ENCODE results near the gene POFUT2.
A peak's percentile ranks its signal among the peaks of the same experiment; 100 is the strongest.

The POFUT2 gene, protein sequence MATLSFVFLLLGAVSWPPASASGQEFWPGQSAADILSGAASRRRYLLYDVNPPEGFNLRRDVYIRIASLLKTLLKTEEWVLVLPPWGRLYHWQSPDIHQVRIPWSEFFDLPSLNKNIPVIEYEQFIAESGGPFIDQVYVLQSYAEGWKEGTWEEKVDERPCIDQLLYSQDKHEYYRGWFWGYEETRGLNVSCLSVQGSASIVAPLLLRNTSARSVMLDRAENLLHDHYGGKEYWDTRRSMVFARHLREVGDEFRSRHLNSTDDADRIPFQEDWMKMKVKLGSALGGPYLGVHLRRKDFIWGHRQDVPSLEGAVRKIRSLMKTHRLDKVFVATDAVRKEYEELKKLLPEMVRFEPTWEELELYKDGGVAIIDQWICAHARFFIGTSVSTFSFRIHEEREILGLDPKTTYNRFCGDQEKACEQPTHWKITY
- 66.4 to 67.6 reads per million in 2 donors for total RNA-seq

DNA sequence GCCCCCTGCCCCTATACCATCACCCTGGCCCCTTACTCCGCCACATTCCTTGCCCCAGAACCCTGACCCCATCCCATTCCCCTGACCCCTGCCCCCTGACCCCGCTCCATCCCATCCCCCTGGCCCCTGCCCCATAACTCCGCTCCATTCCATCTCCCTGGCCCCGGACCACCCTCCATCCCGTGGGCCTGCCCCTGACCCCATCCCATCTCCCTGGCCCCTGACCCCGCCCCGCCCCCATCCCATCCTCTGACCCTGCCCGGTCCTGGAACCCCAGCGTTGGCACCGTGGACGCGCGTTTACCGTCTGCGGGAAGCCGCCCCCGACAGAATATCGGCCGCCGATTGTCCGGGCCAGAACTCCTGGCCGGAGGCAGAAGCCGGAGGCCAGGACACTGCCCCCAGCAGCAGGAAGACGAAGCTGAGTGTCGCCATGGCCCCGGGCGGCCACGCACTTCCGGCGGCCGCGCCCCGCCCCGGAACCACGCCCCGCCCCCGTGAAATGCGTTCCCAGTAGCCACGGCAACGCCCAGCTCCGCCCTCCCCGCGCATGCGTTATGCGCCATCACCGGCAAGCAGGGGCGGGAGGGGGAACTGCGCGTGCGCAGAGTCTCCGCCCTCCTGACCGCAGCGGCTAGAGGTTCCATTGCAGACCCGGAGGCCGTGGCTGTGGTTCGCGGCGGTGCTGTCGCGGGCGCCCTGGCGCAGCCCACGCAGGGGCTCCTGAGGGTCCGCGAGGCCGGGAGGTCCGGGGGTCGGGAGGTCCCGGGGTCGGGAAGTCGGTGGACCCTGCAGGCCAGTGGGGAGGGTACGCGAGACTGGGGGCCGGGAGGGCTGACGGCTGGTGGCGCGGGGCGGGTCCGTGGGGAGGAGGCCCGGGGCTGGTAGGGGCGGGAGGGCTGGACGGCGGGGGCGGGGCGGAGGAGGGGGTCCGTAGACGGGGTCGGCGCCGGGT is at the start of gene POFUT2:
TSS of gene POFUT2 (minus strand) at position 458 of the 954 bp plus-strand sequence. CDS start at position 434, 24 bp downstream.
- DNase-seq = peak; percentile 98

DNA sequence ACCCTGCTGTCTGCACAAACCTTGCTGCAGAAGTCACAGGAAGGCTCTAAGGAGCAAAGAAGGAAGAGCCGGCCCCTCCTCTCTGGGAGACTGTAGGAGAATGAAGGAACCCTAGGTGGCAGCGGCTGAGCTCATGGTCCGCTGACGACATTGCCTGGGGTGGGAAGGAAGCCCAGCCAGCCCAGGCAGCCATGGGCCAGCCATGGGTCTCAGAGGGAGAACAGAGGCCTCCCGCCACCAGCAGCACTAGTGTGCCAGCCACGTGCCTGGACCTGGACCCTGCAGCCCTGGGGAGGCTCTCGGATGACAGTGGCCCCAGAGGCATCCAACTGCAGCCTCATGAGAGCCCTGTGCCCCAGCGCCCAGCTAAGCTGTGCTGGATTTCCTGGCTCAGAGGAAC is 49.2 kb upstream of the POFUT2 start:
- DNase-seq = no peak

DNA sequence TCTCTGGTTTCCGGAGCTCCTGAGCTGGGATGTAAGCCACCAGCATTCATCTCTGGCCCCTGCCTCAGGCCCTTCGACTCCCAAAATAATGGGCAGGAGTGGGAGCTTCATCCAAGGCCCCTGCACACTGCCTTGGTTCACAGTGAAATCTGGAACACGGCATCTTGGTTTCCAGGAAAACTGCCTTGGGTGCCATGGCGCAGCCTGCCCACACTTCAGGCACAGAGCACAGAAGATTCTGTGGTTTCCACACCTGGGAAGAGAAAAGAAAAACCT is 48.8 kb upstream of the POFUT2 start:
- DNase-seq = no peak

DNA sequence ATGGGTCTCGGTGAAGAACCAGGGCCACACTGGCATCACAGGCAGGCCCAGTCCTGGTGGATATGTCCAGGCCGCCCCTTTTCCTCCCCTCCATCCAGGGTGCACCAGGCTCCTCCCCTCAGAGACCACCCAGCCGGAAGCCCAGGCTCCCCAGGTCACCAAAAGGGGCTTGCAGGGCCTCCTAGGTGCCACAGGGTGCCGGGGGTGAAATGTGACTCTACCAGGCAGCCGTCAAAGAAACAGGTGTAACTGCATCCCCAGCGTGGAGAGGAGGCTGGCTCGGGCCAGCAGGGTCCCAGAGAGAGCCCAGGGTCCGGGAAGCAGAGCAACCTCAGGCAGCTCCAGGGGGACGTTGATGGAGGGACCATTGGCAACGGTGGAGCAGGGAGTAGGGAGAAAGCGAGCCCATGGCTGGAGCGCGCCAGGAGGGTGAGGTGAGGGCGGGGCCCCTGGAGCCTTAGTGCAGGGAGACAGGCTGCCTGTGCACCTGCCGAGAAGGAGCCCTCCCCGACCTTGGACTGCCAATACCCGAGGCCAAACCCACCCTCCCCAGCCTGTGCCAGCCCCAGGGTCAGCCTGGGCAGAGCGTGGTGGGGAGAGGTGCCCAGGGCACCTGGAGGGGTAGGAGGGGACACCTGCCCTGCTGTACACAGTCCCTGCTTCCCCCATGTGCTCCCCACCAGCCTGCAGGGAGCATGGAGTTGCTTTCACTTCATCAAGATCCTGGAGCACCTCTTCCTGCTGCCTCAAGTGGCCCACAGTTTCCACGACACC is 48.3 kb upstream of the POFUT2 start:
- DNase-seq = no peak

DNA sequence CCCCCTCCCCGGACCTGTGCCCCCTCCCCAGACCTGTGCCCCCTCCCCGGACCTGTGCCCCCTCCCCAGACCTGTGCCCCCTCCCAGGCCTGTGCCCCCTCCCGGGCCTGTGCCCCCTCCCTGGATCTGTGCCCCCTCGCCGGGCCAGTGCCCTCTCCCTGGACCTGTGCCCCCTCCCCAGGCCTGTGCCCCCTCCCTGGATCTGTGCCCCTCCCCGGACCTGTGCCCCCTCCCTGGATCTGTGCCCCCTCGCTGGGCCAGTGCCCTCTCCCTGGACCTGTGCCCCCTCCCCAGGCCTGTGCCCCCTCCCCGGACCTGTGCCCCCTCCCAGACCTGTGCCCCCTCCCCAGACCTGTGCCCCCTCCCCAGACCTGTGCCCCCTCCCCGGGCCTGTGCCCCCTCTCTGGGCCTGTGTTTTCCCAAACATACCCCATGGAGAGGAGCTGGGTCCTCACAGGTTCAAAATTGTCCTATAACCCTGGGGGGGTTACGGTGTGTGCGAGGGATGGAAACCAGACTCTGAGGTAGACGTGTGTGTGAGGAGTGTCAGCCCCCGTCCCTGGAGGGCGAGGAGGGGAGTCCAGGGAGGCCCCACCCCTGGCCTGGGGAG is 47.6 kb upstream of the POFUT2 start:
- no peak for DNase-seq

DNA sequence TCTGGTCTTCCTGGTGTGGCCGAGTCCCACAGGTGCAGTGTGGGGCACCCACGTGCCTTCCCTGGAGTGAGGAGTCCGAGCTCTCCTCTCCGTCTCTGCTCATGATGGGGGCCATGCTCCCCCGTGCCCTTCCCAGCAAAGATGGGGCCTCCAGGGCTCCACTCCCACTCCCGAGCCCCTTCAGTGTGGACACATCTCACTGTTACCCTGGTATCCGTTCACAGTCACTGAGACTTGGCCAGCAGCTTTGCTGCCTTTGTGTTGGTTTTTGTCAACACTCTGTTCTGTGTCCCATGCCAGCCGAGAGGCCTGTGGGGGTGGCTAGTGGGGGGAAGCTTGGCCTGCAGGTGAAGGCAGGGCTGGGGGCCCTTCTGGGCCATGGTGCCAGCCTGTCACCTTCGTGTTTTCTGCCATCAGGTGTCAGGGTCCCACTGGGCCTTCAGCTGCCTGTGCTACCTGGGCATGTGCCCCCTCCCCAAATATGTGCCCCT is 46.9 kb upstream of the POFUT2 start:
- DNase-seq = no peak

DNA sequence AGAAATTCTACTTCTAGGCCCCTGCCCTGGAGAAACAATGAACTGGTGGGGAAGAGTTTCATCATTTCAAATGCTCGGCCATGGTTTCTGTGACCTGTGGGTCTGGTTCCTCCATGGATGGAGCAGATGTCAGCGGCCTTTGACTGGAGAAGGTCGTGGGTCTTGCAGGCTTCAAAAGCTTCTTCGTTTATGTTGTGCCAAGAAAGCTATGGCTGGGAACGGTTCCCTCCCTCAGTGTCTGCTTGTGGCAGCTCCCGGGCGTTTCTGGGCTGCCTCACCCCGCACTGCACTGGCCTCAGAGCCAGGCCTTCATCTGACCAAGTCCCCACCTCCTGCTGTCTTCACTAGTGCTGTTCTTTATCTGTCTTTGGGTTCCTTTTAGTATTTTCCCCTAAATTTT is 46.4 kb upstream of the POFUT2 start:
- no peak for DNase-seq

DNA sequence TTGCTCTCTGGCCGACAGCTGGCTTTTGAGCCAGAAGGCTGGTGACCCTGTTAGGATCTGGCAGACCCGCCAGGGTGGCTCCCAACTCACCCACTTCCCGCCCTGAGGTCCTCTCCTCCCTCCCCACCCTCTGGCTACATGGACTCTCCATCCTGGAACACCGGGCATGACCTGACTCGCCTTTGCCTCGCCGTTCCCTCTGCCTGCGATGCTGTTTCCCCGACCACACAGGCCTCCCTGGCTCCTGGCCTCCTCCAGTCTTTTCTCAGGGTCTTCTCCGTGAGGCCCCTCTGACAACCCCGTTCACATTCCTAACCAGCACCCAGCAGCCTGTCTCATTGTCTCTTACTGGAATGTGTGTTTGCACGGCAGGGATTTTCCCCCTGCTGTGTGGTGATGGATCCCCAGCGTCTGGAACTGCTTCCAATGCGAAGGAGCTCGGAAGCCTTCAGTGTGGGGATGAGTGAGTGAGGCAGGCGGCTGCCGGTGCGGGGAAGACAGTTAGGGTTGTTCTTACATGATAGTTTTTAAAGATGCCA is 46.0 kb upstream of the POFUT2 start:
- DNase-seq = no peak

DNA sequence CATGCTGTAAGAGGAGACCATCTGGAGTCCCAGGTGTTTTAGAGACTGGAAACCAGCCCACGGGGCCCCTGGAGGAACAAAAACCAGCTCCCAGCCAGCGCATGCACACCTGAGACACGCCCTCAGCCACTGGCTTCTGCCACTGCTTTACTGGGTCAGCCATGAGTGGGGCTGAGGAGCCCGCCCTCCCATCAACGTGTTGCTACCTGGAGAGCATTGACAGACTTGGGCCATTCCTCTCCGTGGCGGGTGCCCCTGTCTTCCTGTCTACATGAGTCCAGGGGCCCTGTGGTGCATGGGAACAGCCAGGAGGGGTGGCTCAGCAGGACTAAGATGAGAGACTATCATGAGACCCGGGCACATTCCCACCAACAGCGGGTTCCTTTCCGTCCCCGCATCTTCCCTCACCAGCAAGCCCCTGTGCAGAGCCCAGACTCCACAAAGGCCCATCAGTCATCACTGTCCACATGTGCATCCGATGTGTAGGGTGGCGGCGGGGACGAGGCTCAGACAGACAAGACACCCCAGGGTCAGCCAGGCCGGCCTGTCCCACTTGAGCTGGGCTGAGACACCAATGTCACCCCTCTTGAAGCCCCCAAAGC is 45.4 kb upstream of the POFUT2 start:
- DNase-seq = no peak

DNA sequence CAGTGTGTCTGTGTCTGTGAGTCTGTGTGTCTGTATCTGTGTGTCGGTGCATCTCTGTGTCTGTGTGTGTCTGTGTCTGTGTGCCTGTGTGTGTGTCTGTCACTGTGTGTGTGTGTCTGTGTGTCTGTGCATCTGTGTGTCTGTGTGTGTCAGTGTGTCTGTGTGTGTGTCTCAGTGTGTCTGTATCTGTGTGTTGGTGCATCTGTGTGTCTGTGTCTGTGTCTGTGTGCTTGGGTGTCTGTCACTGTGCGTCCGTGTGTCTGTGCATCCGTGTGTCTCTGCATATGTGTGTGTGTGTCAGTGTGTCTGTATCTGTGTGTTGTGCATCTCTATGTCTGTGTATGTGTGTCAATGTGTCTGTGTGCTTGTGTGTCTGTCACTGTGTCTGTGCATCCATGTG is 44.7 kb upstream of the POFUT2 start:
- DNase-seq = no peak

DNA sequence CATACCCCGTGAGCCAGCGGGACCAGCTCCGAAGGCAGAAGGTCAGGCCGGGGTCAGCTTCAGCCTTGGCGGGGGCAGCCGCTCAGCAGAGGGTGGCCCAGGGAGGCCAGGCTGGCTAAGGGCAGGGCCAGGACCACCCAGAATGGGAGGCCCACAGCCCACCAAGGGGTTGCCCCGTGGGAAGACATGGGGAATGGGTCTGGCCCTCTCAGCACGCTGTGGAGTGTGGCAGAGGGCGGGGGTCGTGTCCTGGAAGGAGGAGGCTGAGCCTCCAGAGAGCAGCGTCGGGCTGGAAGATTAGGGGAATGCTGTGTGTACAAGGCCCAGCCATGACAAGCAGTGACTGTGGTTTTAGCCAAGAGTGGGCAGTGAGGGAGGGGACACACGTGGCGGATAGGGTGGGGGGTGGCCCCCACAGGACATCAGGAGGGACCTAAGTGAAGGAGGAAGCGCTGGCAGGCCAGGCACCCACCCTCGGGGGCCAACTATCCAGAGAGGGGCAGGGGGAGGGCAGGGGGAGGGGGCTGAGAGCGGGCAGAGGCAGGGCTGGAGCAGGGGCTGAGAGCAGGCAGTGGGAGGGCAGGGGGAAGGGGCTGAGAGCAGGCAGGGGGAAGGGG is 43.9 kb upstream of the POFUT2 start:
- no peak for DNase-seq

DNA sequence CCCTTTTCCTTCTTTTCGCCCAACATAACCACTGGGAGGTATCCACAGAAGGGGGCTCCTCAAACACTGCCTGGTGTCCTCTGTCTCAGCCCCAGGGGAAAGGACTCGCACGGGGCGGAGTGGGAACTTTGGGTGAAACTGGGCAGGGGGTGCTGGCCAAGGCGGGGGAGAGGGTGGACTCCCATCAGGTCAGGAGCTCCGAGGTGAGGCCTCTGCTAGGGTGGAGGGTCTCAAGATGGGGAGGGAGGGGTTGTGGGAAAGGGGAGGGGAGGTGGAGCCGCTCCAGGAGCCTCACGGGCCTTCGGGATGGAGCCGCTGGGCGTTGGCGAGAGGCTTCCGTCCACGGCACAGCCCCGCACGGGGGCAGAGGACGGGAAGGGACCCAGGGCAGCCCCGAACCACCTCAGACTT is 43.2 kb upstream of the POFUT2 start:
- DNase-seq = no peak

DNA sequence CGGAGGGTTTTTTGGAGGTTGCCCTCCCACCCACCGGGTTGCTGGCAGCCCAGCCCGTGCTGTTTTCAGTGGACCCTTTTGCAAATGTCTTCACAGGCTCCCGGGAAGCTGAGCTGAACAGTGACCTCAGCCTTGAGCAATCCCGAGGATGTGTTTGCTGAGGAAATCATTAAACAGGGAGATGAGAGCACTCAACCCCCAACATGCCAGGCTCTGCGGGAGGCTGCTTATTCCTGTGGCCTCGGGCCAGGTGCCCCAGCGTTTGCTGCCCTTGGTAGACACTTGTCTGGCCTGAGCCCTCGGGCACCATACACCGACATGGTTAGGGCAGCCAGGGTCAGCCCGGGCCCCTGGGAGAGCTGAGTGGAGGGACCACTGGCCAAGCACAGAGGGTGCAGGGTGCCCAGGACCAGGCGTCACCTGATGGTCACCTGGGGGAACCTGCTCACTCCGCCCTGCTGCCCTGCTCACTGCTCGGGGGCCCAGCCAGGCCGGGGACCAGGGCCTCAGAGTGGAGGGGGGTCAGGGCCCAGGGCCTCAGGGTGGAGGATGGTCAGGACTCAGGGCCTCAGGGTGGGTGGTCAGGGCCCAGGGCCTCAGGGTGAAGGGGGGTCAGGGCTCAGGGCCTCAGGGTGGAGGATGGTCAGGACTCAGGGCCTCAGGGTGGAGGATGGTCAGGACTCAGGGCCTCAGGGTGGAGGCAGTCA is 42.5 kb upstream of the POFUT2 start:
- DNase-seq = no peak

DNA sequence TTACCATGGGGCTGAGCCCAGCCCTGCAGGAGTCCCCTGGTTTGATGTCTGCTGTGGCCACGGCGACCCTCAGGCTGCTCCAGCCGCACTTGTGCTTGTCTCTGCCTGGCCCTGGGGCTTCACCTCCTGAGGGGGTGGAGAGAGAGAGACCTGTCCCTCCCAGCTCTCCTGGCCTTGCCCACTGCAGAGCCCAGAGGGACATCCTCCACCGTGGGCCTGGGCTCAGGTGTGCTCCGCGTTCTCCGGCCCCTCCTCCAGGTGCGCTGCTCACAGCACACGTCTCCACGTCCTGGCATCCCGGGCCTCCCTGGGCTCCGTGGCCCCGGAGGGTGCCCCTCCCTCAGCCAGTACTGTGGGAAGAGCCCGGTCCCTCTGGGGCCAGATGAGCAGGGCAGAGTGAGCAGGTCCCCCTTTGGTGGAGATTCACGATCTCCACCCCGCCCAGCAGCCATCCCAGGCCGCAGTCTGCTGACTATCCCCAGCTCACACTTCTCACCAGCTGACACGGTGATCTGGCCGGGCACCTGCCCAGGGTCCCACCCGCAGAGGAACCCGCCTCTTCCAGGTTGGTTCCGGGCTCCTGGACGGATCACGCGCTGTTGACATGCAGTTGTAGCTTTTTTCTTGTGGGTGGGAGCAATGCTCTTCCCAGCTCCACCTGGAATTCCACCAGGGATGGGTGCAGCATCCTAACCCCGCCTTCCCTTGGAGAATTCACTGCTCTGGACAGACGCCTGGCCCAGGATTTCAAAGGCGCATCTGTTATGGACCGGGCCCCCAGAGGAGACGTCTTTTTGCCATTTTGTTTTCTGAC is 41.8 kb upstream of the POFUT2 start:
- no peak for DNase-seq

DNA sequence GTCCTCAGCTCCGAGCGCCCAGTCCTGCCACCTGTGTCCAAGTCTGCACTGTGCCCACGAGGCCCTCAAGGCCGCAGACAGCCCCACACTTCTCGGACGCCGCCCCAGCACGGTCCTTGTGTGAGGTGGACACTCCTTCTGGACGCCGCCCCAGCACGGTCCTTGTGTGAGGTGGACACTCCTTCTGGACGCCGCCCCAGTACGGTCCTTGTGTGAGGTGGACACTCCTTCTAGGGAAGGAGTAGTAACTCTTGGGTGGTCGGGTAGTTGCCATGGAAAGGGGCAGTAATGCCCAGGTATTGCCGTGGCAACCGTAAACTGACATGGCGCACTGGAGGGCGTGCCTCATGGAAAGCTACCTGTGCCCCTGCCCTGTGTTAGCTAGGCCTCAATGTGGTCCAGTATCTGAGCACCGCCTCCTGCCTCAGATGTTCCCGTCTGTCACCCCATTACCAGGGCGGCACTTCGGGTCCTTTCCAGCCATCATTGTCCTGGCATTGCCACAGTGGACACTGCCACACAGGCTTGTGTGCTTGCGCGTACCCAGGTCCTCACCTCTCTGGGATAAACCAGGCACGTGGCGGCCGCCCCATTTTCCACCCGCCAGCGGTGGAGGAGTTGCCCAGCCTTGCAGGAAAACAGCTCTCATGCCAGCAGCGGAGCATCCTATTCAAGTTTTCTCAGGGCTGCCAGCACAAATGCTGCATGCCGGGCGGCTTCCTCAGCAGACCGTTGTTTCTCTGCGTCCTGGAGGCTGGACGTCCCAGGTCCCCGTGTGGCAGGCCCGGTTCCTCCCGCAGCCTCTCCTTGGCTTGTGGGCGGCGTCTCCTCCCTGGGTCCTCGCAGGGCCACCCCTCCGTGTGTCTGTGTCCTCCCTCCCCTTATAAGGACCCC is 40.8 kb upstream of the POFUT2 start:
- DNase-seq = no peak

DNA sequence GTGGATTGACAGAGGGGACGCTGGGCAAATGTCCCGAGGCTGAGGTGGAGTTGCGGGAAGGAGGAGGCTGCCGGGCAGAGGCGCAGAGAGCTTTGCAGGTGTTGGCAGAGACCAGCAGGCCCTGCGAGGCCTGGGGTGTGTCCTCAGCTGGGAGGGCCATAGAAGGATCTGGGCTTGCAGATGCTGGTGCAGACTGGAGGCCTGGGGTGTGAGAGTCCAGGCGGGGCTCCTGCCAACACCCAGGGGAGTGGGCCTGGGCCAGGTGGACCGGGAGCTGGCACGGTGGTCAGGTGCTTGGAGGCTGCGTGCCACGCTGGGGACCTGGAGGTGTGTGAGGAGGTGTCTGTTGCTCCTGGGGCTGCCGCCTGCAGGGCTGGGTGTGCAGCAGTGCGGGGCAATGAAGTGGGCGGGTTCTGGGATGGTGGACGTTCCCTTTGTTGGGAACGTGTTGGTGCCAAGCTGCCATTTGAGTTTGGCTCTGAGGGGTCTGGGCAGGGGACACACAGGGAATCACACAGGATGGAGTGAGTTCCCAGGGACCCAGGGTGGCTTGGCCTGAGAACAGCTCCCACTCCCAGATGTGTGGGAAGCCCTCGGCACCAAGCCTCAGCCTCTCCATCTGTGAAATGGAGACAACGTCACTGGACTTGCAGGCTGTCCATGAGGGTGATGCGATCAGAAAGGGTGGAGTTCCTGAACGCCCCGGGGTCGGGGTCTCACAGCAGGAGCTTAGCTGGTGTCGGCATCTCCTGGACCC is 39.9 kb upstream of the POFUT2 start:
- no peak for DNase-seq

DNA sequence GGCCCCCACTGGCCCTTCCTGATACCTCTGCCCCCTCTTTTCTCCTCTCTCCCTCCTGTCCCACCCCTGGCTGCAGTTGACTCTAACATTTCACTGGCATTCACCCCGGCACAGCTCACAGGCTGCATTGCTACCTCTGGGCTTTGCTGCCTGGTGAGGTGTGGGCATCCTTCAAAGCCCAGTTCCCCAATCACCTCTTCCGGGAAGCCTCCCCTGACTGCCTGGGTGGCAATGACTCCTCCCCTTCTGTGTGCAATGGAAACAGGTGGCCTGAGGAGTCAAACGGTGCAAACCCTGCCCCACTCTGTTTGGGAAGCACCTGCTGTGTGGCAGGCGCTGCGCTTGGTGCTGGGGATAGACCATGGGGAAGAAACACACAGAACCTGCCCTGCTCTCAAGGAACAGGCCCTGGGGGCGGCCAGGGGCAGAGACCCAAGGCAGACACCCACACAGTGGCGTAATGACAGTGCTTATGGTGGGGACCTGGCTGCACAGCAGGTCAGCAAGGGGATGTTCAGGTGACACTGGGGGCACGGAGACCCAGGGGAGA is 39.3 kb upstream of the POFUT2 start:
- DNase-seq = no peak

Measured in activated gamma-delta T cell (primary cell).